K562 (cell line): ENCODE measurements around the gene AGRP. TPM values are rescaled to one million over a fixed set of nuclear protein-coding genes. Genes with fewer than 3 reads are reported as not detected.

Experiments used
- ATAC-seq: fragments of 200-7000 bp; cut with Tn5 transposase; 3 replicates; pipeline ENCODE4 v1.9.1; 2020; ENCODE audit warnings: moderate library complexity
- BruUV-seq: library from RNA; stranded (reverse); fragments of 400-500 nt; replicated peaks from 2 replicates; lab custom pipeline; 2021; lab: Mats Ljungman, UMichigan
- CTCF ChIA-PET: fragments of 300-600 bp; formaldehyde crosslinking; extraction: SDS; loops from one replicate; lab custom pipeline; 2021; ENCODE audit warnings: low intra/inter-chr PET ratio; lab: Yijun Ruan, JAX
- POLR2A ChIA-PET: fragments of 300-600, 350-650 bp; sonication (Branson Sonifier 250); formaldehyde crosslinking; extraction: SDS; loops from one replicate; lab custom pipeline; 2021; ENCODE audit warnings: antibody characterized with exemption, inconsistent platforms; lab: Yijun Ruan, JAX
- DNase-seq, 4 experiments: peaks; one replicate each; pipeline versions ENCODE4 v3.0.0 to v3.0.0-alpha.2; 2011 to 2018; ENCODE audit warnings: low spot score in 3 of 4, mixed read lengths in 3 of 4; ENCODE audit errors: extremely low read depth in 1 of 4
- FAIRE-seq: peaks from 2 replicates; lab custom pipeline; 2011; peaks lifted over from hg19 to GRCh38; lab: Jason Lieb, UNC
- H2AFZ ChIP-seq: 2 replicates; pipeline ENCODE4 v1.6.0; 2011; ENCODE audit warnings: low read depth, low read length, control low read depth, inconsistent platforms
- H3K27ac ChIP-seq: fragments of 200-600 bp; 3 replicates; pipeline ENCODE4 v1.8.0; 2011; ENCODE audit warnings: low read depth, mild to moderate bottlenecking, control low read depth, inconsistent platforms, low read length, moderate library complexity, mixed read lengths; ENCODE audit errors: extremely low read depth
- H3K27me3 ChIP-seq, 2 experiments: fragments of 300-600 bp in 1 of 2; 2 replicates in 1 of 2; 3 replicates in 1 of 2; pipeline versions ENCODE4 v1.6.0 to v1.8.0; 2011; ENCODE audit warnings: inconsistent platforms in 2 of 2, low read length in 2 of 2, mild to moderate bottlenecking in 1 of 2, mixed read lengths in 1 of 2, moderate library complexity in 1 of 2; ENCODE audit not compliant: control insufficient read depth in 2 of 2, insufficient read depth in 2 of 2
- H3K36me3 ChIP-seq: fragments of 300-600 bp; 3 replicates; pipeline ENCODE4 v1.8.0; 2011; ENCODE audit warnings: mild to moderate bottlenecking, low read length, inconsistent platforms; ENCODE audit not compliant: control insufficient read depth, insufficient read depth
- H3K4me1 ChIP-seq, 2 experiments: fragments of 200-600 bp in 1 of 2; replicated peaks in 1 of 2; 2 replicates in 1 of 2; 3 replicates in 1 of 2; pipeline versions ENCODE4 v1.5.1 to v1.8.0; 2011; ENCODE audit warnings: inconsistent platforms in 2 of 2, low read length in 2 of 2, mild to moderate bottlenecking in 1 of 2, mixed read lengths in 1 of 2, moderate library complexity in 1 of 2; ENCODE audit not compliant: control insufficient read depth in 2 of 2, insufficient read depth in 2 of 2
- H3K4me2 ChIP-seq: 2 replicates; pipeline ENCODE4 v1.6.1; 2011; ENCODE audit warnings: low read length, control low read depth, inconsistent platforms, mixed read lengths; ENCODE audit not compliant: insufficient read depth
- H3K4me3 ChIP-seq: fragments of 200-600 bp; sonication (generic), shearing (Covaris generic); 2 replicates; pipeline ENCODE4 v1.5.1; 2016; ENCODE audit warnings: control low read depth, inconsistent platforms
- H3K79me2 ChIP-seq: fragments of 200-600 bp; 3 replicates; pipeline ENCODE4 v1.8.0; 2011; ENCODE audit warnings: low read length, inconsistent platforms; ENCODE audit not compliant: control insufficient read depth, insufficient read depth
- H3K9ac ChIP-seq, 2 experiments: 2 replicates each; pipeline versions ENCODE4 v1.6.0 to v1.6.1; 2011; ENCODE audit warnings: low read depth in 2 of 2, low read length in 2 of 2, control low read depth in 1 of 2, inconsistent platforms in 1 of 2, mild to moderate bottlenecking in 1 of 2, mixed read lengths in 1 of 2; ENCODE audit not compliant: insufficient read depth in 1 of 2
- H3K9me1 ChIP-seq: one replicate; pipeline ENCODE4 v1.6.0; 2011; ENCODE audit warnings: inconsistent platforms, mild to moderate bottlenecking, low read length, moderate library complexity; ENCODE audit not compliant: control insufficient read depth, insufficient read depth
- H3K9me3 ChIP-seq: replicated peaks from 2 replicates; pipeline ENCODE4 v1.5.1; 2011; ENCODE audit warnings: low read depth, low read length, inconsistent platforms; ENCODE audit not compliant: control insufficient read depth, insufficient read depth
- H4K20me1 ChIP-seq: replicated peaks from 2 replicates; pipeline ENCODE4 v1.6.1; 2011; ENCODE audit warnings: low read length, inconsistent platforms, mixed read lengths; ENCODE audit not compliant: control insufficient read depth, insufficient read depth
- E2F1 ChIP-seq: sonication (generic); formaldehyde crosslinking; IDR thresholded peaks from 2 replicates; pipeline ENCODE4 v1.8.1; 2023; ENCODE audit warnings: mild to moderate bottlenecking, missing genetic modification reagents, moderate library complexity
- HDAC8 ChIP-seq: fragments of 450-650 bp; IDR thresholded peaks from 2 replicates; pipeline ENCODE4 v1.6.1; 2016; ENCODE audit warnings: mild to moderate bottlenecking, missing genetic modification characterization, moderate library complexity, missing compliant biosample characterization
- MYC ChIP-seq, 2 experiments: fragments of 250-450 bp in 1 of 2; sonication (Bioruptor Pico) in 1 of 2; IDR thresholded peaks; 2 replicates each; pipeline versions ENCODE4 v1.5.1 to v1.6.1; 2012 to 2021; ENCODE audit warnings: low read depth in 2 of 2, borderline replicate concordance in 1 of 2, improper control_type of control experiment in 1 of 2, low read length in 1 of 2, mild to moderate bottlenecking in 1 of 2, moderate library complexity in 1 of 2
- NFIX ChIP-seq: fragments of 250-450 bp; sonication (Bioruptor Pico); IDR thresholded peaks from 2 replicates; pipeline ENCODE4 v1.4.0; 2020; ENCODE audit warnings: low read depth, mild to moderate bottlenecking, moderate library complexity
- PPARD ChIP-seq: fragments of 250-450 bp; sonication (Bioruptor Pico); IDR thresholded peaks from 2 replicates; pipeline ENCODE4 v1.8.0; 2022; ENCODE audit warnings: inconsistent platforms, mild to moderate bottlenecking, moderate library complexity
- PREB ChIP-seq: sonication (generic); formaldehyde crosslinking; IDR thresholded peaks from 2 replicates; pipeline ENCODE4 v1.8.1; 2023; ENCODE audit warnings: mild to moderate bottlenecking, missing genetic modification reagents
- PYGO2 ChIP-seq: fragments of 450-650 bp; IDR thresholded peaks from 2 replicates; pipeline ENCODE4 v1.6.1; 2016; ENCODE audit warnings: mild to moderate bottlenecking, missing genetic modification characterization, moderate library complexity, missing compliant biosample characterization
- TGIF2 ChIP-seq: sonication (generic); formaldehyde crosslinking; IDR thresholded peaks from 2 replicates; pipeline ENCODE4 v1.8.1; 2022; ENCODE audit warnings: mild to moderate bottlenecking, missing genetic modification reagents, moderate library complexity
- ZBTB8A ChIP-seq: fragments of 450-650 bp; IDR thresholded peaks from 2 replicates; pipeline ENCODE4 v1.6.1; 2018; ENCODE audit warnings: mild to moderate bottlenecking, moderate library complexity; ENCODE audit not compliant: partially characterized antibody
- ZNF175 ChIP-seq: fragments of 200-800 bp; sonication (Bioruptor generic); IDR thresholded peaks from 2 replicates; pipeline ENCODE4 v1.6.1; 2016; ENCODE audit warnings: low read depth, mild to moderate bottlenecking, missing genetic modification characterization, missing compliant biosample characterization
- ZNF780A ChIP-seq: fragments of 250-450 bp; sonication (Bioruptor Pico); IDR thresholded peaks from 2 replicates; pipeline ENCODE4 v1.5.0; 2021; ENCODE audit warnings: mild to moderate bottlenecking
- WGBS: fragments of 100-300 bp; shearing (Covaris generic); methylation state at CpG from one replicate; pipeline ENCODE4 v1.1.6; 2016; ENCODE audit warnings: low coverage, mixed read lengths; ENCODE audit not compliant: insufficient coverage; ENCODE audit errors: missing lambda C conversion rate; 5-methylcytosine and 5-hydroxymethylcytosine counted together
- in situ Hi-C: fragments of 300-500 bp; cut with MboI; formaldehyde crosslinking; loops from 4 replicates; pipeline ENCODE4 v1.15.0; 2018; ENCODE audit warnings: inconsistent platforms, mixed read lengths
- intact Hi-C: fragments of 100-400 bp; cut with micrococcal nuclease; formaldehyde crosslinking; loops from 2 replicates; pipeline ENCODE4 v1.14.2; 2022
- polyA plus RNA-seq, 8 experiments: library from polyadenylated mRNA; depleted of rRNA in 4 of 8; stranded (reverse) in 5 of 8; unstranded in 3 of 8; fragments of >200 nt; fragmentation: Nextera tagmentation in 2 of 8; fragmentation: Illumina TruSeq in 1 of 8; extraction: Ambion mirVana in 2 of 8; extraction: Trizol in 1 of 8; gene quantifications; 2 replicates each; pipeline versions ENCODE4 v1.2.1 to v1.2.3, GENCODE V29; 2011 to 2014; ENCODE audit warnings: inconsistent platforms in 1 of 8, missing spikeins in 1 of 8
- total RNA-seq, 7 experiments: library from RNA; depleted of rRNA in 6 of 7; stranded (reverse); fragments of >200 nt in 6 of 7; fragmentation: Illumina TruSeq in 2 of 7; extraction: Trizol in 2 of 7; gene quantifications; 2 replicates each; pipeline versions ENCODE4 v1.2.1 to v1.2.3, GENCODE V29; 2011 to 2021; ENCODE audit warnings: low replicate concordance in 1 of 7

AGRP gene
- total and polyA plus RNA-seq, 9 of the 15 experiments (the other 6 are each of a cell fraction or from before 2014, with no cell fraction given): not detected

GRCh38 chr16:67521095-67521804 lies 37.9 kb upstream of the AGRP start (continued):
- TF ChIP-seq E2F1 (CRISPR knock-in tag): no peak
- TF ChIP-seq HDAC8 (tag): no peak; the same call in 1 of the 2 replicates
- TF ChIP-seq ZBTB8A: no peak
- TF ChIP-seq MYC (IDR thresholded peaks at IDR 0.05; ENCODE audit: low read depth, low read length): no peak
- no peak for TF ChIP-seq MYC (CRISPR knock-in tag; IDR thresholded peaks at IDR 0.05; ENCODE audit: borderline replicate concordance, low read depth)

- WGBS: 5% methylated on average over 4 of the region's 4 CpGs
- H3K4me3 ChIP-seq: no peak overlapping the region
- H3K9me3 ChIP-seq: no peaks in the 10 kb centered on the region
- ATAC-seq (no peak), FAIRE-seq (no peak), DNase-seq (no peak)
- POLR2A ChIA-PET: interaction anchor here (0.6 kb wide), 1 partner anchor 1607 kb away, joined by 3 read pairs; no protein-coding TSS in a partner anchor
- no peak overlapping the region for H3K27ac ChIP-seq
- H3K36me3 ChIP-seq: no peaks in the 10 kb centered on the region
- H2AFZ ChIP-seq: no peak overlapping the region
- no peaks in the 10 kb centered on the region for H3K79me2 ChIP-seq
- H3K4me1 ChIP-seq: peaks cover 2 to 10% of the 10 kb centered on the region in 2 experiments; a peak in 4 of 5 replicates
- no peak overlapping the region for H3K4me2 ChIP-seq
- H4K20me1 ChIP-seq: no peaks in the 10 kb centered on the region
- no peaks in the 10 kb centered on the region for H3K9me1 ChIP-seq
- BruUV-seq: no TSS peak
- H3K9ac ChIP-seq: peak overlapping the region in 1 of 2 experiments; percentile 36; a peak in 1 of 4 replicates
- in situ Hi-C loops: no loop called here
- no peaks in the 10 kb centered on the region for H3K27me3 ChIP-seq
- intact Hi-C loops: loop anchor here (10.0 kb wide), 1 partner anchor 94 kb away; no protein-coding TSS in a partner anchor
- CTCF ChIA-PET: interaction anchor here (0.9 kb wide), 1 partner anchor 34 kb away, joined by 3 read pairs; no protein-coding TSS in a partner anchor
- TF ChIP-seq TGIF2 (CRISPR knock-in tag) (no peak), PPARD (CRISPR knock-in tag) (no peak), PREB (CRISPR knock-in tag) (no peak), ZNF175 (CRISPR knock-in tag) (no peak), NFIX (CRISPR knock-in tag) (no peak), PYGO2 (tag) (no peak), ZNF780A (CRISPR knock-in tag) (no peak)
These were observed 35.9 kb upstream of the AGRP start for GRCh38 chr16:67519242-67519641.
